ENCODE results near the gene KREMEN1. TPM values are rescaled to one million over a fixed set of nuclear protein-coding genes. Genes with fewer than 3 reads are reported as not detected.

Gene KREMEN1
- total and polyA plus RNA-seq, 2 experiments from 2014 or later: 7.5 to 10.5 TPM

DNA sequence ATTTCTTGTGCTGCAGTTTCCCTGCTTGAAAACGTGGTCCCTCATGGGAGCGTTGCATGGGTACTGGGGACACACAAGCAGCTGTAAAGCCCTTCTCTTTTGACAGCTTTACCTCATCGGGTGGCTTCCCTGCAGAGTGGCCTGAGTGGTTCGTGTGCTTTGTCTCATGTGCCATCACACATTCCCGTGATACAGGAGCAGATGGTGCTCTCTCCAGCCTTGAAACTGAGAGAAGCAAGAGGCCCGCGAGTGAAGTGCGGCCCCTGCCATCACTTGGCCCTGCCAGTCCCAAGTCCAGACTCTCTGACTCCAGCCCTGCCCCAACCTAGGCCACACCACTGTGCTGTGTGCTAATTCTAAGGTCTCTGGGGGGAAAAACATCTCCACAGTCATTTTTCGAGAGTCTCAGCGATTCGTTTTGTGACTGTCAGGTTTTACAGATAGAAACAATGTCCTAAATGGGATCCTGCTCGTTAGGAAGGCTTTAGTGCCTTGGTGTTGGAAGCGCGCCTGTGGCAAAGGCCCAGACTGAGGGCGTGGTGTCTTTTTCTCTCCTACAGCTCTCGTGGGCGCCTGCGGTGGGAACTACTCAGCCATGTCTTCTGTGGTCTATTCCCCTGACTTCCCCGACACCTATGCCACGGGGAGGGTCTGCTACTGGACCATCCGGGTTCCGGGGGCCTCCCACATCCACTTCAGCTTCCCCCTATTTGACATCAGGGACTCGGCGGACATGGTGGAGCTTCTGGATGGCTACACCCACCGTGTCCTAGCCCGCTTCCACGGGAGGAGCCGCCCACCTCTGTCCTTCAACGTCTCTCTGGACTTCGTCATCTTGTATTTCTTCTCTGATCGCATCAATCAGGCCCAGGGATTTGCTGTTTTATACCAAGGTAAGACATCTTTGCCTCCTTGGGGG is 64.2 kb downstream of the KREMEN1 start:
- Histone ChIP-seq H3K27ac (no peak overlapping the region), H3K4me1 (ENCODE audit: insufficient read depth) (peaks cover 5% of the 10 kb centered on the region), H3K27me3 (no peaks in the 10 kb centered on the region), H3K79me2 (no peaks in the 10 kb centered on the region), H3K36me3 (replicated peaks; ENCODE audit: insufficient read depth, low read depth) (no peaks in the 10 kb centered on the region), H2AFZ (no peak overlapping the region), H3K4me3 (no peak overlapping the region), H3K4me2 (no peak overlapping the region), H4K20me1 (ENCODE audit: insufficient read depth, poor library complexity, severe bottlenecking) (no peaks in the 10 kb centered on the region), H3K9me2 (replicated peaks; ENCODE audit: insufficient read depth) (no peaks in the 10 kb centered on the region), H3K9me3 (ENCODE audit: low read depth) (no peaks in the 10 kb centered on the region)
- TF ChIP-seq, protein P1, sequence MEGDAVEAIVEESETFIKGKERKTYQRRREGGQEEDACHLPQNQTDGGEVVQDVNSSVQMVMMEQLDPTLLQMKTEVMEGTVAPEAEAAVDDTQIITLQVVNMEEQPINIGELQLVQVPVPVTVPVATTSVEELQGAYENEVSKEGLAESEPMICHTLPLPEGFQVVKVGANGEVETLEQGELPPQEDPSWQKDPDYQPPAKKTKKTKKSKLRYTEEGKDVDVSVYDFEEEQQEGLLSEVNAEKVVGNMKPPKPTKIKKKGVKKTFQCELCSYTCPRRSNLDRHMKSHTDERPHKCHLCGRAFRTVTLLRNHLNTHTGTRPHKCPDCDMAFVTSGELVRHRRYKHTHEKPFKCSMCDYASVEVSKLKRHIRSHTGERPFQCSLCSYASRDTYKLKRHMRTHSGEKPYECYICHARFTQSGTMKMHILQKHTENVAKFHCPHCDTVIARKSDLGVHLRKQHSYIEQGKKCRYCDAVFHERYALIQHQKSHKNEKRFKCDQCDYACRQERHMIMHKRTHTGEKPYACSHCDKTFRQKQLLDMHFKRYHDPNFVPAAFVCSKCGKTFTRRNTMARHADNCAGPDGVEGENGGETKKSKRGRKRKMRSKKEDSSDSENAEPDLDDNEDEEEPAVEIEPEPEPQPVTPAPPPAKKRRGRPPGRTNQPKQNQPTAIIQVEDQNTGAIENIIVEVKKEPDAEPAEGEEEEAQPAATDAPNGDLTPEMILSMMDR (IDR thresholded peaks at IDR 0.05; ENCODE audit: poor library complexity): no peak
- TF ChIP-seq EZH2phosphoT487 (IDR thresholded peaks at IDR 0.05; ENCODE audit: low read depth, severe bottlenecking, unreplicated experiment) (no peak), EZH2 (IDR thresholded peaks at IDR 0.05; ENCODE audit: borderline replicate concordance) (no peak)
- no peak for DNase-seq (ENCODE audit: low spot score)
- WGBS (ENCODE audit: low lambda C conversion rate, missing lambda C conversion rate): 90% methylated on average over 31 of the region's 31 CpGs

DNA sequence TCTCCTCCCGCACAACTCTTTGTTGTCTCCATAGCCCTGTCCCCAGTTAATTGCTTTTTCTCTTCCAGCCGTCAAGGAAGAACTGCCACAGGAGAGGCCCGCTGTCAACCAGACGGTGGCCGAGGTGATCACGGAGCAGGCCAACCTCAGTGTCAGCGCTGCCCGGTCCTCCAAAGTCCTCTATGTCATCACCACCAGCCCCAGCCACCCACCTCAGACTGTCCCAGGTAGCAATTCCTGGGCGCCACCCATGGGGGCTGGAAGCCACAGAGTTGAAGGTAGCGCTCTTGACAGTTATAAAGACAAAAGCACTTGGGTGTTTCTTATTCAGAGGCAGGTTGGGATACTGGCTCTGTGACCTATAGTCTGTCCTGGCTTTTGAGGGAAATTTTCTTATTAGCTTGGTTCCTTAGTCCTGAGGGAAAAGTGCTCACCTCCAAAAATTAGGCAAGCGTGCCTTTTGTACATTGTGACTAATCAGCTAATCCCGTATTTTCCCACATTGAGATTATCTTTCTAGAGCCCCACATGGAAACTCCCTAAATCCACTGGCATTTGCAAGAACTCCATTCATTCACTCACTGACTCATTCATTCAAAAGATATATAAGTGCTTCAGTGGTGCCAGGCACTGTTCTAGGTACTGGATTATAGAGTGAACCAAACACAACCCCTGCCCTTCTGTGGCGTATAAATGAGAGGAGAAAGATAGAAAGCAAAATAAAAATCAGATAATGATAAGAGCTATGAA is 65.9 kb downstream of the KREMEN1 start:
- TF ChIP-seq EZH2 (IDR thresholded peaks at IDR 0.05; ENCODE audit: borderline replicate concordance) (no peak), EZH2phosphoT487 (IDR thresholded peaks at IDR 0.05; ENCODE audit: low read depth, severe bottlenecking, unreplicated experiment) (no peak)
- TF ChIP-seq, protein P1 (IDR thresholded peaks at IDR 0.05; ENCODE audit: poor library complexity): no peak
- Histone ChIP-seq H3K4me3 (no peak overlapping the region), H3K36me3 (replicated peaks; ENCODE audit: insufficient read depth, low read depth) (no peaks in the 10 kb centered on the region), H3K79me2 (no peaks in the 10 kb centered on the region), H4K20me1 (ENCODE audit: insufficient read depth, poor library complexity, severe bottlenecking) (no peaks in the 10 kb centered on the region), H3K9me3 (ENCODE audit: low read depth) (no peaks in the 10 kb centered on the region), H3K9me2 (replicated peaks; ENCODE audit: insufficient read depth) (no peaks in the 10 kb centered on the region), H3K27me3 (no peaks in the 10 kb centered on the region), H3K4me2 (no peak overlapping the region), H2AFZ (no peak overlapping the region), H3K4me1 (ENCODE audit: insufficient read depth) (peaks cover 5% of the 10 kb centered on the region), H3K27ac (no peak overlapping the region)
- 92% methylated on average over 13 of the region's 13 CpGs for WGBS (ENCODE audit: low lambda C conversion rate, missing lambda C conversion rate)
- no peak for DNase-seq (ENCODE audit: low spot score)

DNA sequence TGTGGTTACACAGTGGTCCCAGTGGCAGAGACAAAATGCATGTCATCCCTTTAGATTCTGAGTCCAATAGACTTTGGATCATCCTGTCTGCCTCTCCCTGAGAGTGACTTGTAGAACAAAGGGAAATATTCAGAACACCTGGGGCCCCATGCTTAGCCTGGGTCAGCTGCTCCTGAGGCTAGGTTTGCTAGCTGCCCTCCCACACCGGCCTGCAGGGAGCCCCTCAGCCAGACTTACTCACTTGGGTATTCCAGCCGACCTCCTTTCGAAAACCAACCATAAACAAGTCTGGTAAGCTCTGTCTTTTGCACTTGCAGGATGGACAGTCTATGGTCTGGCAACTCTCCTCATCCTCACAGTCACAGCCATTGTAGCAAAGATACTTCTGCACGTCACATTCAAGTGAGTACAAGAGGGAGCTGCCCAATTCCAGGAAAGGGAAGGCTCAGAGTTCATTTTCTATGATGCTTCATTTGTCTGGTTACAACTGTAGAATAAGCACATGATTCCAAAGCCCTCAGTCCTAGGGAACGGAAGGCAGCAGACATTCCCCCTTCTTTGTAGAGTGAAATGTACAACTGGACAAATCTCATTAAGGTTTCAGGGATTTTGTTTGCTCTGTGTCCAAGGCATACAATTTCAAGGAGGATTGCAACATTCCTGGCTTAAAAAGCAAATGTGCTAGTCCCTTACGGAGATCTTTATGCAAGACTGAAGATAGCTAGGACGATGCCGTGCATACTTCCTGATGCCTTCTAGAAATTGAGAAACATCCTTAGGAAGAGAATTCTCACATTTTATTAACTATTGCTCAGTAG is 67.3 kb downstream of the KREMEN1 start:
- 61% methylated on average over 8 of the region's 8 CpGs for WGBS (ENCODE audit: low lambda C conversion rate, missing lambda C conversion rate)
- TF ChIP-seq, protein P1 (IDR thresholded peaks at IDR 0.05; ENCODE audit: poor library complexity): no peak
- no peak for TF ChIP-seq EZH2 (IDR thresholded peaks at IDR 0.05; ENCODE audit: borderline replicate concordance)
- TF ChIP-seq EZH2phosphoT487 (IDR thresholded peaks at IDR 0.05; ENCODE audit: low read depth, severe bottlenecking, unreplicated experiment): no peak
- H3K9me3 ChIP-seq (ENCODE audit: low read depth): no peaks in the 10 kb centered on the region
- peaks cover 5% of the 10 kb centered on the region for H3K4me1 ChIP-seq (ENCODE audit: insufficient read depth)
- H3K27me3 ChIP-seq: no peaks in the 10 kb centered on the region
- H3K36me3 ChIP-seq (replicated peaks; ENCODE audit: insufficient read depth, low read depth): no peaks in the 10 kb centered on the region
- no peak for DNase-seq (ENCODE audit: low spot score)
- no peak overlapping the region for H2AFZ ChIP-seq
- no peaks in the 10 kb centered on the region for H3K79me2 ChIP-seq
- peak overlapping the region; percentile 9 for H3K4me2 ChIP-seq
- H3K9me2 ChIP-seq (replicated peaks; ENCODE audit: insufficient read depth): no peaks in the 10 kb centered on the region
- no peak overlapping the region for H3K4me3 ChIP-seq
- peak overlapping the region; percentile 43 for H3K27ac ChIP-seq
- no peaks in the 10 kb centered on the region for H4K20me1 ChIP-seq (ENCODE audit: insufficient read depth, poor library complexity, severe bottlenecking)
